Neutrophil (primary cell): ENCODE measurements around the gene TFDP2.
"Not testable (repeated sequence)": the region's sequence is repeated elsewhere in the genome, so short reads cannot be mapped to it uniquely, and the experiment has no call there.

ENCODE experiments used
- H3K27ac ChIP-seq: fragments of 200-600 bp; sonication (generic); 2 replicates; pipeline ENCODE4 v1.5.1; 2016; ENCODE audit warnings: mild to moderate bottlenecking, moderate library complexity
- H3K27me3 ChIP-seq: fragments of 200-600 bp; sonication (generic); 2 replicates; pipeline ENCODE4 v1.6.0; 2016; ENCODE audit warnings: mild to moderate bottlenecking
- H3K36me3 ChIP-seq: fragments of 200-600 bp; sonication (generic); 2 replicates; pipeline ENCODE4 v1.5.1; 2017
- H3K4me1 ChIP-seq, 2 experiments: fragments of 200-600 bp in 1 of 2; sonication (generic) in 1 of 2; 1 replicate in 1 of 2; 2 replicates in 1 of 2; pipeline versions ENCODE4 v1.5.1 to v1.6.1; 2013 to 2016; ENCODE audit warnings: low read depth in 1 of 2, low read length in 1 of 2, mild to moderate bottlenecking in 1 of 2, moderate library complexity in 1 of 2; ENCODE audit not compliant: control insufficient read depth in 1 of 2, insufficient read depth in 1 of 2
- H3K4me3 ChIP-seq, 2 experiments: fragments of 200-600 bp in 1 of 2; sonication (generic) in 1 of 2; 1 replicate in 1 of 2; 2 replicates in 1 of 2; pipeline ENCODE4 v1.5.1; 2013 to 2016; ENCODE audit warnings: low read depth in 1 of 2, low read length in 1 of 2, mild to moderate bottlenecking in 1 of 2, moderate library complexity in 1 of 2
- H3K9me3 ChIP-seq: fragments of 200-600 bp; sonication (generic); 2 replicates; pipeline ENCODE4 v1.5.1; 2016
- CTCF ChIP-seq: fragments of 200-600 bp; sonication (generic); IDR thresholded peaks from 2 replicates; pipeline ENCODE4 v1.5.1; 2016; ENCODE audit warnings: antibody characterized with exemption

The TFDP2 gene

GRCh38 chr3:142151828-142152227, 2.5 kb upstream of the TFDP2 start:
- Histone ChIP-seq H3K27me3 (peaks cover 18% of the 10 kb centered on the region), H3K9me3 (no peaks in the 10 kb centered on the region), H3K36me3 (no peaks in the 10 kb centered on the region), H3K4me1 (peaks cover 11 to 12% of the 10 kb centered on the region in 2 experiments), H3K27ac (no peak overlapping the region), H3K4me3 (no peak overlapping the region)
- TF ChIP-seq CTCF = no peak

GRCh38 chr3:142151240-142151639, 1.9 kb upstream of the TFDP2 start:
- H3K36me3 ChIP-seq = no peaks in the 10 kb centered on the region
- no peaks in the 10 kb centered on the region for H3K9me3 ChIP-seq
- H3K27me3 ChIP-seq = peaks cover 18% of the 10 kb centered on the region
- TF ChIP-seq CTCF = no peak
- H3K4me1 ChIP-seq = peaks cover 11 to 12% of the 10 kb centered on the region in 2 experiments
- no peak overlapping the region for H3K27ac ChIP-seq
- no peak overlapping the region for H3K4me3 ChIP-seq

- H3K9me3 ChIP-seq = no peaks in the 10 kb centered on the region
- H3K36me3 ChIP-seq = no peaks in the 10 kb centered on the region
- no peak overlapping the region for H3K27ac ChIP-seq
- TF ChIP-seq CTCF = no peak
- H3K4me3 ChIP-seq = no peak overlapping the region
- H3K27me3 ChIP-seq = peaks cover 18% of the 10 kb centered on the region
- H3K4me1 ChIP-seq = peaks cover 11 to 12% of the 10 kb centered on the region in 2 experiments
Measured at GRCh38 chr3:142150271-142150670, 927 bp upstream of the TFDP2 start.

- Histone ChIP-seq H3K9me3 (no peaks in the 10 kb centered on the region), H3K27ac (peak overlapping the region; percentile 69), H3K4me3 (peak overlapping the region; percentile 62 to 85), H3K27me3 (peaks cover 18% of the 10 kb centered on the region), H3K36me3 (no peaks in the 10 kb centered on the region), H3K4me1 (peaks cover 11 to 12% of the 10 kb centered on the region in 2 experiments)
- no peak for TF ChIP-seq CTCF
Measured at GRCh38 chr3:142149673-142149992, 289 bp upstream of the TFDP2 start.

GRCh38 chr3:142148044-142148791, 1.1 kb downstream of the TFDP2 start:
- H3K36me3 ChIP-seq = no peaks in the 10 kb centered on the region
- H3K27ac ChIP-seq = no peak overlapping the region
- no peak for TF ChIP-seq CTCF
- H3K4me1 ChIP-seq = peaks cover 11 to 12% of the 10 kb centered on the region in 2 experiments
- peak overlapping the region; percentile 62 to 85 for H3K4me3 ChIP-seq
- H3K9me3 ChIP-seq = no peaks in the 10 kb centered on the region
- H3K27me3 ChIP-seq = peaks cover 15% of the 10 kb centered on the region

GRCh38 chr3:142144587-142144986, 4.8 kb downstream of the TFDP2 start:
- H3K36me3 ChIP-seq, H3K9me3 ChIP-seq, H3K27me3 ChIP-seq, H3K4me3 ChIP-seq, H3K27ac ChIP-seq: not testable (repeated sequence)
- peaks cover 9 to 11% of the 10 kb centered on the region in 2 experiments for H3K4me1 ChIP-seq

GRCh38 chr3:142140608-142141285, 8.6 kb downstream of the TFDP2 start:
- not testable (repeated sequence) for H3K4me1 ChIP-seq, H3K9me3 ChIP-seq, H3K4me3 ChIP-seq, H3K27me3 ChIP-seq, H3K36me3 ChIP-seq, H3K27ac ChIP-seq

GRCh38 chr3:142137089-142137488, 12.3 kb downstream of the TFDP2 start:
- not testable (repeated sequence) for H3K9me3 ChIP-seq, H3K27me3 ChIP-seq, H3K4me3 ChIP-seq, H3K27ac ChIP-seq, H3K4me1 ChIP-seq, H3K36me3 ChIP-seq
